ENCODE measurements around the gene CCNB1. TPM values are rescaled to one million over a fixed set of nuclear protein-coding genes. Genes with fewer than 3 reads are reported as not detected.

The CCNB1 gene
- total RNA-seq, 4 donors from 2014 or later = 7.7 to 13.4 (median 10.9) TPM

- Histone ChIP-seq H3K9me3 (no peaks in the 10 kb centered on the region), H3K36me3 (peaks cover 6 to 18% of the 10 kb centered on the region in 2 donors), H3K4me1 (no peaks in the 10 kb centered on the region), H3K4me3 (replicated peaks in 1 of 3) (no peak overlapping the region), H3K27me3 (no peaks in the 10 kb centered on the region), H3K27ac (no peak overlapping the region)
- WGBS, 2 donors = 97 to 98% methylated on average over 4 of the region's 4 CpGs
- intact Hi-C loops (cut with DNase I) = no loop called here
- DNase-seq = no peak
- TF ChIP-seq POLR2A (IDR thresholded peaks at IDR 0.05) = no peak
- TF ChIP-seq CTCF (IDR thresholded peaks at IDR 0.05) = no peak
Measured at GRCh38 chr5:69225860-69226259, 58.9 kb downstream of the CCNB1 start.

Small RNAs within 50 kb of the gene (small RNA-seq; reads per million reads assigned to genes)
- not detected for gene SNORA50D

Other genes with a start within 250 kb of the CCNB1 start
- gene SLC30A5, start 73.1 kb upstream of the CCNB1 start, total RNA-seq = 10 to 100 TPM; 62.8 to 76.7 (median 71.2) TPM
- gene CENPH, start 22.4 kb downstream of the CCNB1 start, total RNA-seq = 1 to 10 TPM in 3 of 4 donors, under 1 TPM in 1; 0.88 to 3.4 (median 1.9) TPM
- gene CDK7, start 67.7 kb downstream of the CCNB1 start, total RNA-seq = 10 to 100 TPM; 16.7 to 54.5 (median 24.1) TPM
- 10 to 100 TPM in 2 of 4 donors, 1 to 10 TPM in 2; 8.2 to 13.6 (median 9.6) TPM for gene CCDC125, start 165.7 kb downstream of the CCNB1 start, total RNA-seq
- gene AK6, start 202.4 kb downstream of the CCNB1 start, total RNA-seq = 10 to 100 TPM; 13.1 to 32.6 (median 23.9) TPM
- 10 to 100 TPM; 29.2 to 41.4 (median 39.2) TPM for gene TAF9, start 202.4 kb downstream of the CCNB1 start, total RNA-seq
- 10 to 100 TPM; 20.9 to 34.9 (median 27.8) TPM for gene RAD17, start 202.7 kb downstream of the CCNB1 start, total RNA-seq
- gene MARVELD2, start 248.0 kb downstream of the CCNB1 start, total RNA-seq = 100 to 1,000 TPM in 1 of 4 donors, 10 to 100 TPM in 3; 61.8 to 100 (median 81.9) TPM